ENCODE data around the gene ASB1. TPM values are rescaled to one million over a fixed set of nuclear protein-coding genes. Genes with fewer than 3 reads are reported as not detected.

The ASB1 gene
- total RNA-seq, 1 experiment from 2014 or later, result 46.0 TPM

DNA sequence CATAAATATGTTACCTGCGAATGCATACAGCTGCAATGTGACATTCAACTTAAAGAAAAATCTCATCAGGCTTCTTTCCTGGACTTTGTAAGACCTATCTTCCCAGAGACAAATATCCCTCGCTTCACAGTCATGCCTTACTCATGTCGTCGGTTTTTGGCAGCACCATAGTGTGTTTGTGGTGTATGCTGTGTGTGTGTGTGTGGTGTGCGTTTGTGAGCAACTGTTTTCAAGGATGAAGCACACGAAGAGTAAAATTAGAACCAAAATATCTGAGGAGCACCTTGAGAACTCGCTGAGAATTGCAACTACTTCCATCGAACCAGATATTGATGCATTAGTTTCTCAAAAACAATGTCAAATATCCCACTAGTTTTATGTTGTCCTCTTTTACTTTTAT is 56.9 kb downstream of the ASB1 start:
- H2BK15ac ChIP-seq (ENCODE audit: low read depth, low read length), result no peak overlapping the region
- no peak overlapping the region for H2BK5ac ChIP-seq (ENCODE audit: insufficient read length, low read length)
- no peaks in the 10 kb centered on the region for H3K4me1 ChIP-seq (ENCODE audit: insufficient read depth, low read length)
- H3K27ac Mint-ChIP-seq, result no peak overlapping the region
- H3T11ph ChIP-seq (ENCODE audit: low read length), result no peak overlapping the region
- TF ChIP-seq, protein P1, sequence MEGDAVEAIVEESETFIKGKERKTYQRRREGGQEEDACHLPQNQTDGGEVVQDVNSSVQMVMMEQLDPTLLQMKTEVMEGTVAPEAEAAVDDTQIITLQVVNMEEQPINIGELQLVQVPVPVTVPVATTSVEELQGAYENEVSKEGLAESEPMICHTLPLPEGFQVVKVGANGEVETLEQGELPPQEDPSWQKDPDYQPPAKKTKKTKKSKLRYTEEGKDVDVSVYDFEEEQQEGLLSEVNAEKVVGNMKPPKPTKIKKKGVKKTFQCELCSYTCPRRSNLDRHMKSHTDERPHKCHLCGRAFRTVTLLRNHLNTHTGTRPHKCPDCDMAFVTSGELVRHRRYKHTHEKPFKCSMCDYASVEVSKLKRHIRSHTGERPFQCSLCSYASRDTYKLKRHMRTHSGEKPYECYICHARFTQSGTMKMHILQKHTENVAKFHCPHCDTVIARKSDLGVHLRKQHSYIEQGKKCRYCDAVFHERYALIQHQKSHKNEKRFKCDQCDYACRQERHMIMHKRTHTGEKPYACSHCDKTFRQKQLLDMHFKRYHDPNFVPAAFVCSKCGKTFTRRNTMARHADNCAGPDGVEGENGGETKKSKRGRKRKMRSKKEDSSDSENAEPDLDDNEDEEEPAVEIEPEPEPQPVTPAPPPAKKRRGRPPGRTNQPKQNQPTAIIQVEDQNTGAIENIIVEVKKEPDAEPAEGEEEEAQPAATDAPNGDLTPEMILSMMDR (conservative IDR thresholded peaks at IDR 0.05), result no peak
- H4K8ac ChIP-seq (replicated peaks; ENCODE audit: insufficient read length, low read depth, low read length), result no peak overlapping the region
- H3K23me2 ChIP-seq (ENCODE audit: insufficient read length, low read depth, low read length, poor library complexity, severe bottlenecking), result no peaks in the 10 kb centered on the region
- H3K79me2 ChIP-seq (ENCODE audit: insufficient read depth, low read length), result no peaks in the 10 kb centered on the region
- no CpG with 5 or more reads among the region's 8 CpGs for WGBS (ENCODE audit: extremely low coverage, insufficient read length, low lambda C conversion rate)
- H3K9me3 ChIP-seq (ENCODE audit: control insufficient read depth, low read depth, low read length), result peaks cover 11% of the 10 kb centered on the region
- 0 out of 2 replicates have a peak, but pooled peaks cover 2% of the 10 kb centered on the region for H3K27me3 Mint-ChIP-seq (ENCODE audit: low read depth)
- H3K4me2 ChIP-seq (ENCODE audit: insufficient read depth, insufficient read length, low read length), result no peak overlapping the region
- H3K4ac ChIP-seq (ENCODE audit: low read depth, low read length), result no peak overlapping the region
- H2BK120ac ChIP-seq (ENCODE audit: low read depth, low read length, poor library complexity, severe bottlenecking), result no peak overlapping the region
- H3K27me3 ChIP-seq (ENCODE audit: insufficient read depth, low read length), result no peaks in the 10 kb centered on the region
- no peak overlapping the region for H3K27ac ChIP-seq (ENCODE audit: insufficient read length, low read depth, low read length)
- H2AK5ac ChIP-seq (ENCODE audit: insufficient read length, low read length), result no peak overlapping the region
- no peak overlapping the region for H4K91ac ChIP-seq (ENCODE audit: insufficient read length, low read depth, low read length)
- H3K4me3 Mint-ChIP-seq, result no peak overlapping the region
- no peak overlapping the region for H4K5ac ChIP-seq (ENCODE audit: insufficient read length, low read depth, low read length)
- no peak overlapping the region for H2AFZ ChIP-seq (ENCODE audit: low read length)
- H3K18ac ChIP-seq (ENCODE audit: insufficient read length, low read depth, low read length), result no peak overlapping the region
- H2BK12ac ChIP-seq (ENCODE audit: insufficient read length, low read depth, low read length), result no peak overlapping the region
- H2BK20ac ChIP-seq (ENCODE audit: low read depth, low read length, poor library complexity, severe bottlenecking), result no peak overlapping the region
- no peak overlapping the region for H3K9ac ChIP-seq (ENCODE audit: extremely low read depth, insufficient read length, low read length)
- no peak overlapping the region for H3K23ac ChIP-seq (ENCODE audit: insufficient read length, low read depth, low read length)
- H3K4me1 Mint-ChIP-seq, result peaks cover 0 to under 1% of the 10 kb centered on the region in 2 experiments; a peak in 1 of 4 replicates
- peaks cover 0 to 11% (median 4%) of the 10 kb centered on the region in 3 experiments; a peak in 3 of 7 replicates for H3K36me3 Mint-ChIP-seq (ENCODE audit: insufficient read depth in 1 of 3, low read depth in 3 of 3)
- no peak for DNase-seq
- peaks cover 8 to 16% of the 10 kb centered on the region in 2 experiments; a peak in 4 of 5 replicates for H3K9me3 Mint-ChIP-seq
- no peak overlapping the region for H3K56ac ChIP-seq (ENCODE audit: insufficient read length, low read depth, low read length)
- no peaks in the 10 kb centered on the region for H4K20me1 ChIP-seq (ENCODE audit: control insufficient read depth, insufficient read depth, insufficient read length)
- no peak overlapping the region for H3K14ac ChIP-seq (ENCODE audit: insufficient read depth, low read length)
- no peaks in the 10 kb centered on the region for H3K79me1 ChIP-seq (ENCODE audit: insufficient read depth, low read depth, low read length, poor library complexity, severe bottlenecking)
